Activated T-cell treated with anti-CD3 and anti-CD28 coated beads for 4 hours (primary cell): ENCODE measurements around the gene IL21.

Source experiments
- DNase-seq: peaks from one replicate; pipeline ENCODE4 v3.0.0-alpha.2; 2020

IL21 gene

DNA sequence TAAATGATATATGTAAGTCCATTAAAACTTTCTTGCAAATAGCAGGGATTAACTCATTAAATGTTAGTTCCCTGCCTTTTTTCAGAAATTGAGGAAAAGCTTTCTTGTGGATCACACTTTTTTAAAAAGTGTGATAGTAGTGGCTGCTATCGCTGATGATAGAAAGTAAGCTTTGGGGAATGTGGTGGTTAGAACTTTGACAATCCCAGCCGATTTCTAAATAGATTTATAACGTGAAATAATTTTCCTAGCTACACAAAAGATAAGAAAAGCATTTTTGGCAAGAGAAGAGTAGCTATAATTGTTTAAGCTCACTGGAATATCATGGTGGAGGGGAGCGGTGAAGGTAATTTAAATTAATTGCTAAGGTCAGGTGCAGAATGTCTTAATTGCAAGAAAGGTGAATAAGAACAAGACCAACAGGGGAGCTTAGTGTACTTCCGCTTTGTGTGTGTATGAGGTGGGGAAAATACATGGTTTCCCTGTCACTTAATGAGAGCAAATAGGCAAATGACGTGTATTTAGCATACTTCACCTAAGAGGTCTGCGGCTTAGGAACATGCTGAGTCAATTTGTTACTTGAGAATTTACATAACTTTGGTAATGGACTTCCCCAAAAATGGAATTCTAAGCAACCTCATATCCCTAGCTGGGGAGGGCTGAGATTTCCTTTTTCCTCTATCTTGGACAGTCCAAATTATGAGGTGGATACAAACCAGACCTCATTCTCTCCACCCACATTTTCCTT is 11.7 kb upstream of the IL21 start:
- no peak for DNase-seq

DNA sequence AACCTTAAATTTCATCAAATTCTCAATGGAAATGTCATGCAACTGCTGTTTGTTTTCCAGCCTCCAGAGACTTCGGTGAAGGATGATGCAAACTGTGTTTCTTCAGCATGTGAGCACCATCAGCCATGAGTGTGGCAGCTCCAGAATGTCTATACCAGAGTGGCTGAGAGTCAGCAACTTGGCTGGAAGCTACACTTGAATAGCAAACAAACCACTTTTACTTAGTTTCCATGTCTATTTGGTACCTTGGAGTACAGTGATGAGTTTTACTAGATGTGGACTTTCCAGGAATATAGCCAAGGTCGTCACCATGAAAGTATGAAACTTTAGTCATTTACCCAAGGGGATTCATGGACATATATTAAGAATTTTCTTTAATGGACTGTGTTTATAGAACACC is 4.3 kb upstream of the IL21 start:
- DNase-seq = no peak

DNA sequence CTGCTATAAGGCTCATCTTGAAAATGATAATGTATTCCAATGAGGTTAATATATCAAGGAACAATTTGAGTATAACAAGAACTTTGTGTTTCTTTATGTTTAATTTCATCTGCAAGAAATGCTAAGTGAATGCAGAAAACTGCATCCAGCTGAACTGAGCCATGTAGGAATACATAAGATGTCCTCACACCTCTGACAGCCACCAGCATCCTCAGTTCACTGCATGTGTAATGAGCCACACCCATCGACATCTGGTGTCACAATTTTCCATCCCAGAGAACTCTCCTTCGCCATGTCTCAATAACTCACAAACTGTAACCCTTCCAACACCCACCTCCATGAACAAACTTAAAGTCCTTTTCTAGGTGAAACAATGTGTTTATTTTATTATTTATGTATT is 3.3 kb upstream of the IL21 start:
- DNase-seq = no peak

DNA sequence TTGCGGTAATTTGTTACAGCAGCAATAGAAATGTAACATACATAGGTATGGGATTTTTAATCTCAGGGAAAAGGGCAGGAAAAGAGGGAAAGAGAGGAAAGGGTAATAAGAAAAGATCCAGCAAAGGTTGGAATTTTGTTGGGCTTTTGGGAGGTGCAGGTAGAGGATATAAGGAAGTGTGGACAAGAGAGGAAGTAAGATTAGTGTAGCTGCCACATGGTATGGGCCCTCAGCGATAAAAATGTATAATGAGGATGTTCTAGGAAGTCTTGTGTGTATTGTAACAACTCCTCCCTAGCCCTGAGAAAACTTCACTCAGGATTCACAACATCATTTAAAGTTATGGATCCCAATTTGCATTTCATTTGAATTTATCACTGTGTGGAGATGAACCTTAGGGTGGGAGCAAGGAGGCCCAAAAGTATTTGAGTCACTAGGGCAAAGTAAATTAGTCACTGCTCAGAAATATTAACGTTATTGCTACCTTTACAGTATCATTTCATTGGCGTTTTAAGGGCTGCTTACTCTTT is 2.8 kb upstream of the IL21 start:
- no peak for DNase-seq

DNA sequence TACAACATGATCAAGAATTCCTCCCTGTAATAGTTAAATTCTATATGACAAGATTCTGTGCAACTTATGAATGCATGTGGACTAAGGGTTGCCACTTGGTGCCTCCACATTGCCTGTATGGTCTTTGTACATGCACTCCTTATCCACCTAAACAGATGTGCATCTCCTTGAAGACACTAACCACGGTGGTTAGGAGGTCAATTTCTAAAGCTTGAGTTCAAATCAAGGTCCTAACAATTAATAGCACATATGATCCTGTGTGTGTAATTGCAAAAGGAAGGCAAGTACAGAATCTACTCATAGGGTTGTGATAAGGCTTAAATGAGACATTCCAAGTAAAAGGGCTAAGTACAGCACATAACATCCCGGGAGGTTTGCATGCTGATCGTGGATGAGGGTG is 1.5 kb upstream of the IL21 start:
- DNase-seq = no peak

DNA sequence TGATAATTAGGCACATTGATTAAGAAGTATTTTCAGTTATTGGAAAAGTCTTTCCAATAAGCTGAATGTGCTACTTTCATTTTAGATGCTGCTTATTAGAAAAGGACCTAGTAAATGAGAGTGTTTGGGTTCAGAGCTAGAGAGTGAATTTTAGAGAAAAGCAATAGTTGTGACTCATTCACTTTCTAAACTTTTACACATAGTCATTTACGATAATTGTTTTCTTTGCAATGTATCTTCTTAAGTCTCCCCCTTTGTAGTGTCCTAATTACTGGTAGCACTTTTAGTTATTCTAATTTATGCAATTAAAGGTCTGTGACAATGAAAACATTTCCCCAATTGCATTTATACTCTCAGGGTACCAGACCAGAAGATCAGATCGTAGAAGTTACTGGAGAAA is 1.3 kb downstream of the IL21 start:
- DNase-seq = no peak

DNA sequence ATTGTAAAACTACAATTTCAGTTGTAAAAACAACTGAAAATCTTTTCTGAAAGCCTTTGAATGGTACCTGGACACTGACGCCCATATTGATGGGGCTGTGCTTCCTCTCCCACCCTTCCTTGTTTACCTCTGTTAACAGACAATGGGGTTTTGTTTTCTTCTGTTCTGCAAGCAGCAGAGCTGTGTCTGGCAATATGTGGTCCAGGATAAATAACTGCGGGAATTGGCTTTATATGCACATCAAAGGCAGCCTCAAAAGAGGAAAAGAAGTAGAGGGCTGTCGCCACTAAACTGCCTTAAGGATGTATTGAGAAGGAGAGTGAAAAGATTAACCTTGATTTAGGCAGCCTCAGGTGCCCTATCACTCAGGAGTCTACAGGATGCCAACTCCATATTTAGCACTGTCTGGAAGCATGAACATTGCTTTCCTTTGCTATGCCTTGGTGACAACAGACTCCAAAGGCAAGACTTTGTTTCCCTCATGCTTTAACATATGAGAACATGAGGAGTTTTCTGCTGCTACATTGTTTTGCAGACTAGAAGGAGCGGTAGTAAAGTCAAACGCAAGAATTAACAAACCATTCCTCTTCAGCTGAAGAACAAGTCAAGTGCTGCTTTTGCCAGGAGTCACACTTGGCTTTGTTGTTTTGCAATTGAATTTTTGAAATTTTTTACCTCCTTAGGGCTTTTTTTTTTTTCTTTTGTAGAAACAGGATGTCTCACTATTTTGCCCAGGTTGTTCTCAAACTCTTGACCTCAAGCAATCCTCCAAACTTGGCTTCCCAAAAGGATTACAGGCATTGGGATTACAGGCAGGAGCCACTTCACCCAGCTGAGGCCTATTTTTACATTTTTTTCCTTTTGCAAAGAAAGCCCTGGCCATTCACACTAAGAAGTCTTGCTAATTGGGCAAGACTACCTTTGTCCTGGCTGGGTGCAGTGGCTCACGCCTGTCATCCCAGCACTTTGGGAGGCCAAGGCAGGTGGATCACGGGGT is 3.0 kb downstream of the IL21 start:
- DNase-seq = no peak

DNA sequence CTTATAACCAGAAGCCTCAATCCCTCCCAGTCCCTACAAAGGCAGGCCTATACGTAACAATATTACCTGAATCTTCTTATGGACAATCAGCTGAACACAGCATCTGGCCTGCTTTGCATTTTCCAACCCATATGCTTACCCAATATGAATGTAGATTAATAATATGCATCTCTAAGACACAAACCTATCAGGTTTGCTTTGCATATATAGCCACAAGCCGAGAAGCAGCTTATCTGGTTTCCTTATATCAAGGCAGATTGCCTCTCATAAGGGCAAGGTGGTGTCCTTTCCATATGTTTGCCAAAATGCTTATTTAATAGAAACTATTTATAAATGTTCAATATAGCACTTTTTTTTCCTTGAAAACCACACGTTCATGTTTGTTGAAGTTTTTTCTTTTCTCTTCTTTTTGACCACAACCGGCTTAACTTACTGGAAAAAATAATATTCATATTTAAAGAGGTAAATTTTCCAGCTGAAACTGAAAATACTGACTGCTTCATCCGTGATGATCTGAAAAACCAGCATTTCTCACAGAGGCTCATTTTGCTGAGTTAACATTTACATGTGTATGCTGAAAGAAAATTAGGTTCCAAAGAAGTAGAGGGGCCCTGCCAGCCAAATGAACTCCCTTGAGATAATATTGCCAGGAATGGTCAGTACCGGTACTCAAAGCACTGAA is 3.8 kb downstream of the IL21 start:
- DNase-seq = no peak

DNA sequence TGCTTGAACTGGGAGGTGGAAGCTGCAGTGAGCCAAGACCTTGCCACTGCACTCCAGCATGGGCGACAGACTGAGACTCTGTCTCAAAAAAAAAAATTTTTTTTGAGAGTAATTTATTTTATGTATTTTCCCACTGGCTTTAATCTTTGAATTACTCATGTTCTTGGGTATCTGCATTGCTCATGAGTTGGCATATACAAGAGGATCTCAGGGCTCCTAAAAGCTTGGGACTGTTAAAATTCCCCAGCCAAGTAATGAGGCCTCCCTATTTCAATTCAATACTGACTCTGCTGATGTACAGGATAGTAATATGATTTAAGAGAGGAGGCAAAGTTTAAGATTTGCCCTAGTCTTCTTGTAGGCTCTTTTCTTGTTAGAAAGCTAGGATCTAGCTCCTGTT is 6.2 kb downstream of the IL21 start:
- no peak for DNase-seq

DNA sequence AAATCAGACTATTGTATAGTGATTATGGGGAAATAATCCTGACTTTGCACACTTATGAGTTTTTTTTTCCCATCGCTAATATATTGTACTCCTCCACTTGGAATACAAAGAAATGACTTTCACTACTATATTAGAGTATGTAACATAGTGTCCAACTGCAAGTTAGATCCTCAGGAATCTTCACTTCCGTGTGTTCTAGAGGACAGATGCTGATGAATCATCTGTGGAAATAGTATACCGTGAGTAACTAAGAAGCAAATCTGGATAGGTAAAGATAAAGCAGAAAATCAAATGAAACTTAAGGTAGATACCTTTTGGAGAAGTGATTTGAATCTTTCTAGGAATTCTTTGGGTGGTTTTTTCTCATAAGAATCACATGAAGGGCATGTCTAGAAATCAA is 8.3 kb downstream of the IL21 start:
- DNase-seq = no peak

DNA sequence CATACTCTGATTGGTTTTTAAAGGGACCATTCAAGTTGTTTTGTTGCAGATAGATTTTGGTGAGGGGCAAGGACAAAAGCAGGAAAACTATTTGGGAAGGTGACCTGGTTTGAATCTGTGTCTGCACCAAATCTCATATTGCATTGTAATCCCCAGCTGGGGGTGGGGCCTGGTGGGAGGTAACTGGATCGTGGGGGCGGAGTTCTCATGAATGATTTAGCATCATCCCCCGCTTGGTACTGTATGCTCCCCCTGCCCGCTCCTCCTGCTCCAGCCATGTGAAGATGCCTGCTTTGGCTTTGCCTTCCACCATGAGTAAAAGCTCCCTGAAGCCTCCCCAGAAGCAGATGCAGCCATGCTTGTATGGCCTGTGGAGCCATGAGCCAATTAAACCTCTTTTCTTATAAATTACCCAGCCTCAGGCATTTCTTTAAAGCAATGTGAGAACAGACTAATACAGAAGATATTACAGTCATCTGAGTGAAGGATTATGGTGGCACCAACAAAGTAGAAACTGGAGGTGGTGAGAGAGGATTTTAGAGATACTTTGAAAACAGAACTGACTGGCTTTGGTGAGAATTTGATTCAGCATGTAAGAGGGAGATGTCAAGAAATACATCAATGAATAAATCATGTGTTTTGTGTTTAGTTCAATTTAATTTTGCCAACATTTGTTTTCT is 14.4 kb downstream of the IL21 start:
- no peak for DNase-seq

DNA sequence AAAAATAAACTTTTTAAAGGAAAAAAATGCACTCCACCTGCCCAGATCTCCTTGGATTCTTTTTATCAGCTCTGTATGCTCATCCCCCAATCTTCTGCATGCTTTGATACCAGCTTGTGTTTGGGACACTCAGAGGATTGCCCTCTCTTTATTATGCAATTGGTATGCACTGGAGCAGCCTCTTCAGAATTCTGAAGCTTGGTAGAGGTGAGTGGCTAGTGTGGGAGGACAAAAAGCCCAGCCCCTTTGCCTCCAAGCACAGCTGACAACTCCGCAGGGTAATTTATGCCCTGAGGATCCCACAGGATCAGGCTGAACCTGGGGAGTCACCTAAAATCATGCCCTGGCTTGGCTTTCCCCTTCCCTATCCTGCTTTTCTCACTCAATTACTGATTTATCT is 16.7 kb downstream of the IL21 start:
- no peak for DNase-seq

DNA sequence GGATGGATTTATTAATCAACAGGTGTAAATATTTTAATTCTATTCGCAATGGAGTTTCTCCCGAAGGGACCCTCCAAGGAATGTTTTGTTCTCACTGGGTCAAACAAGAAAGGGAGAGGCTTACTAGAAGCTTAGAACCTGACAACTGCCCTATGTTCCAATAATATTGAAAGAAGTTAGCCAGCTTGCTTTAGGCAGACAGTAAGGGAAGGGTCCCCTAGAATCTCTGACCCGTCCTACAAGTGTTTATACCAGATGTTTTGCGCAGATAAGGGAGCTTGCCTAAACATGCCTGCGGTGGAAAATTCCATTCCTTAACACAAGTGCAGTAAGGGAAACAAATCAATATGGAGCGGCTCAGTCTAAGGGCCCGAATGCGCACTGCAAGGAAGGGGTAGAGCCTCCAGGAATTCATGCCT is 17.7 kb downstream of the IL21 start:
- DNase-seq = no peak

DNA sequence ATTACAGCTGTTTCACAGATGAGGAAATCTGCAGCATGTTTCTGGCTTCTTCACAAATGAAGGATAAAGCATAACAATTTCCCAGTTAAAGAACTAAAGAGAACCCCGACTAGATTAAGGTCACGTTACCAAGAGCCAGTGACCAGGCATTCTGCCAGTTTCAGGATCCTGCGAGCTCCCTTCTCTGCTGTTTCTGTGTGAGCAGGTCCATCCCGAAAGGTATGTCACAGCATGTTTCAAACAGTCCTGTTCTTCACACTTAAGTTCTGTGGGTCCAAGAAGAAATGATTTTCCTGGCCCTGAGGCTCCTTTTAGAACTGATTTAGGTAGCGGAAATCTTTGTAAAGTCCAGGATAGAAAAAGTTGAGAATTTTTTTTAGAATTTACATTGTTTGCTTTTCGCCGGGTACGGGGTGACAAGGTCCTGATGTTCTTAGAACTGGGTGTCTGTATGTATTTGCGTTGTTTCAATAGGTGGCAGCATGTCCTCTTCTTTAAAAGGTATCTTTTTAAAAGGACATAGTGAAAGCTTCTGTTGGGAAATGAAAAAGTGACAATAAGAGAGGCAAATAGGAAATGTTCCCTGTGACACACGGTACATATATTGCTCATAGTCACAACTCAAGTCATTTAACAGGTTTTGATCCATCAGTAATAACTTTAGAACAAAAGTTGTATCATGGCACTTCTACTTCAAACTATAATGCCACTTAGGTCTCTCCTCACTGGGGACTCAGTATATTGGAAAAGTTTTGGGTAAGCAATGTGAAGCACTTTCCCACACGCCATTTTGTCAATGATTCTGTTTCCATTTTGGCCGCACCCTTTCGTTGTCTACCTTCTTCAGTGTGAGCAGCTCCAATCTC is 18.4 kb downstream of the IL21 start:
- no peak for DNase-seq

DNA sequence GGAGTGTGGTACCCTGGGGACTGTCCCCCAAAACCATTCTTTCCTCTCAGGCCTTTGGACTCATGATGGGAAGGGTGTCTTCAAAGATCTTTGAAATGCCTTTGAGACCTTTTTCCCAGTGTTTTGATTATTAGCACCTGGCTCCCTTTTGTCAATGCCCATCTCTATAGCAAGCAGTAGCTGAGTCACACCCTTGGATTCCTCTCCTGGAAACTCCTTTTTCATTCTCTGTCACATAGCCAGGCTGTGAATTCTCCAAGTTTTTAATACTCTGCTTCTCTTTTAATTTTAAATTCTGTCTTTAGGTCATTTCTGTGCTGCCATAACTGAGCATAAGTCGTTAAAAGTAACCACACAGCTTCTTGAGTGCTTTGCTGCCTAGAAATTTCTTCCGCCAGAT is 29.7 kb downstream of the IL21 start:
- no peak for DNase-seq

DNA sequence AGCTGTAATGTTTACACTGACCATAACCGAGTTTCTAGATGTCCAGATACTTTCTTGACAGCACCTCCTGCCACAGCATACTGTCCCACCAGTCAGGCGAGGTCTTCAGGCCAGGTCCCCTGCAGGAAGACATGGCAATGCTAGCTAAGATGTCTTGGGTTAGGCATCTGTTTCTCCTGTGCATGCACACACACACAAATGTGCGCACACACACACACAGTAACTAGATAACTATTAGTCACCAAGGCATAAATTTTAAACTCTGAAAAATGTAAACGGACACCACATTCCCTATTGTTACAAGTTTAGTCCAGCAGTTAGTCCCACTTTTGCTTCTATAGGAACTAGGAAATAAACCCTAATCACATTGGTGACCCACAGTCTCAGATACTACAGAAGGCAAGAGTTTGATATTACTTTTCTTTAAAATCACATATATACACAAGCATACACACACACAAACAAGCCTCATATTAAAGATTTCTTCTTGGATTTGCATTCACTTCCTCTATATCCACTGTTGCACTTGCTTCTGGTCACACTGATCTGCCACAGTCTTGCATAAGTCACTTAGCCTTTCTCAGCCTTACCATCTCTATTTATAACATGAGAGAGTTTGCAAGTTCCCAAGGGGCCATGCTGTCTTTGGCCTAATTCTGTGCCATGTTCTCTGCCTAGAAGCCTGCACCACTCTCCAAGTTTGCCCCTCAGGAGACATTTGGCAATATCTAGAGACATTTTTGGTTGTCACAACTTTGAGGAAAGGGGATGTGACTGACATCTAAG is 32.2 kb downstream of the IL21 start:
- no peak for DNase-seq

DNA sequence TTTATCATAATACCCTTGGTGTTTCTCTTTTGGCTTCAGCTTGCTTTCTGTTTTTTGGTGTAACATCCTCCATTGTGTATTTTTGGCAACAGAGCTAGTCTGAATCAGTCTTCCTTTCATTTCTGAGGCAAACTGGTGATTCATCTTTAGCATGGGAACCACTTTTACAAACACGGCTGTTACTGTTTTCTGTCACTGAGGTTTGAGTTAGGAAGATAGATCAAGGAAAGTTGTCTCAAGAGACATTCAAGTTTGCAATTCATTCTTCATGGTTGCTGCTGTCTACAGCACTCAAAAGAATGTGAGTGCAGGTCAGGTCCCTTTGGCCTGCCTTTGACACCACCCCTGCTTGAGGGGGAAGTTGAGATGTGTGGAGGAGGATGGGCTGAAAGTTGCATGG is 36.3 kb downstream of the IL21 start:
- no peak for DNase-seq

DNA sequence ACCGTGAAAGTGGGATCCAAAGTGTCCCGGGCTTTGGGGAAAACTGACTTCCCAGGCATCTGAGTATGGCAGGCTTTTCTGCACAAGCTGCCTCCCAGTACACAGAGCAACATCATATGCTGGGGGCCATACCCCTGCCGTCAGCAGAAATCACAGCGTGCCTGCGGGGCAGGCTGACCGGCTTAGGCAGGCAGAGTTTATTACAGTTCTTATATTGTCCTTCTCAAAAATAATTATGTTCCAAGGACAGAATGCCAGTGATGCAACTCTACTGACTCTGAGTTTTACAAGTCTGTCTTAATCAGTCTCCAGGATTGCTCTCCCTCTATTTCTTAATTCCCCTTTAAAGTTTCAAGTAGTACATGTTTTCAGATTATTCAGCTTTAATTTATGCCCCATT is 37.0 kb downstream of the IL21 start:
- DNase-seq = no peak

DNA sequence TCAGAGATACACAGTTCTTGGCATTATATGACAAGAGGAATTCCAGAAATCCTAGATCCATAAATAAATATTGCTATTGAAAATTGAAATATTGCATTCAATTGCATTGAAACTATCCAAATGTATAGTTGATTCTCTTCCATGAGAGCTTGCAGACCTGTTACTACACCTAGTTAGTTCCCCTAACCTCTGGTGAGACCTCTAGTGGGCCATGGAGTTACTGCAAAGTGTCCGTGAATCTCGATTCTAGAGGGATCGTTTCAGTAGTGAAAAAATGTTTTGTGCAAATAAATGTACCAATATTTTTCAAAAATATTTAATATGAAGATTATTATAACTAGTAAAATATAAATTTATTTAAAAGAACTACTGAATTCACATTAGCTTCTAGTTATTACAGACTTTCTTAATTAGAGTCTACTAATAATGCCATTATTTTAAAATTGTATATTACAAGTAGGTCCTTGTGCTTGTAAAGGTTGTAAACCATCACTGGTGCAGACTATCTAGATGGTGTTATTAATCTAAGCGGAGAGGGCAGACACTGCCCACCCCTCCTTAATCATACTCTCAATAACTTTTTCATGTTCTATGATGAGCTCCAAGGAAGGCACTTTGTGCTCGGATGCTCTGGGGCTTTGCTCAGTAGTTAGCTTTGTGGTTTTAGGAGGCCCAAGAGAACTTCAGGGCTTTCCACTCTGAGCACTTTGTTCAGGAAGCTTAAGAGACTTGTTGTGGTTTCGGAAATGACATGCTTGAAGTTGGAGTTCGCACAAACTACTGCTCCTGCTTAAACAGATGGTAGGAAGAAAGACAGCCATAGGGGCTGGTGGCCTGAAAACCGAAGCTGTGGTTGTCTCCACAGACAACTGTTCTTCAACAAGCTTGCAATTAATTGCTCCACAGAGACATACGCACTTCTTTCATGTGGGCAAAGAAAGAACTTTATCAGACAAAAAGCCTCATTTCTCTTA is 42.8 kb downstream of the IL21 start:
- DNase-seq = peak; percentile 70

DNA sequence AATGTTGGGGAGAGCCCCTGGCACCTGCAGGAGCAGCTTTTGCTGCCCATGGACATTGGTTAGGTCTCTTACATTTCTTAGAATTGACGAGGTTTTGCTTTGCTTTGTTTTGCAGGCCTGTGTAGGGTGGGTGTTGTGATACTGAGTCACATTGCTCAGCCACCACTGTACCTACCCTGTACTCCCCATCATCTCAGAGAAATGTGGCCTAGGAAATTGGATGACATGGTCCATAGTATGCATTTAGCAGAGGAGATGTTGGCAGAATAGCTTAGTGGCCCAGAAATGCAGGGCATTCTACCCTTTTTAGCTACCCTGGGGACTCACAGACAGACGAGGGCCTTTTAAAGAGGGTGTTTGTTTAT is 43.7 kb downstream of the IL21 start:
- no peak for DNase-seq
